ENCODE data around the gene HORMAD2.

- no peak for TF ChIP-seq CTCF (tag by site-specific recombination; IDR thresholded peaks at IDR 0.05)
- no peak for TF ChIP-seq GLI4 (tag by site-specific recombination; IDR thresholded peaks at IDR 0.05)
- no peak for TF ChIP-seq YY2 (tag by site-specific recombination; IDR thresholded peaks at IDR 0.05)
- no peak for TF ChIP-seq ZBTB11 (tag by site-specific recombination; conservative IDR thresholded peaks at IDR 0.05; ENCODE audit: low read depth)
- no peak for TF ChIP-seq ZNF174 (tag by site-specific recombination; IDR thresholded peaks at IDR 0.05)
- TF ChIP-seq ZBTB49 (tag by site-specific recombination; IDR thresholded peaks at IDR 0.05; ENCODE audit: low read depth): no peak
- no peak for TF ChIP-seq ZNF664 (tag by site-specific recombination; IDR thresholded peaks at IDR 0.05)
- no peak for TF ChIP-seq ZNF707 (tag by site-specific recombination; IDR thresholded peaks at IDR 0.05)
- TF ChIP-seq PBX3 (CRISPR knock-in tag; IDR thresholded peaks at IDR 0.05): no peak
- no peak for TF ChIP-seq SP2 (tag by site-specific recombination; IDR thresholded peaks at IDR 0.05)
- TF ChIP-seq MYNN (tag by site-specific recombination; IDR thresholded peaks at IDR 0.05; ENCODE audit: borderline replicate concordance): no peak
- no peak for TF ChIP-seq RBAK (tag by site-specific recombination; IDR thresholded peaks at IDR 0.05)
- no peak for TF ChIP-seq ZNF776 (tag by site-specific recombination; IDR thresholded peaks at IDR 0.05; ENCODE audit: borderline replicate concordance)
- no peak for TF ChIP-seq BCL6B (tag by site-specific recombination; IDR thresholded peaks at IDR 0.05)
Measured at GRCh38 chr22:30223303-30223702, 143.0 kb downstream of the HORMAD2 start.
